SHP77 treated with DMSO at 0.1 percent for 48 hours (cell line): ENCODE measurements around the gene PTPRD.
A peak's percentile ranks its signal among the peaks of the same experiment; 100 is the strongest.

Experiments used
- DNase-seq: peaks from one replicate; lab custom pipeline; 2025; lab: John Stamatoyannopoulos, UW

PTPRD gene

GRCh38 chr9:9605681-9606080 lies 1007.1 kb downstream of the PTPRD start:
- no peak for DNase-seq

GRCh38 chr9:9603345-9603744 lies 1009.5 kb downstream of the PTPRD start:
- DNase-seq: no peak

- no peak for DNase-seq
These were observed 1014.1 kb downstream of the PTPRD start for GRCh38 chr9:9598723-9599122.

GRCh38 chr9:9592104-9592503 lies 1020.7 kb downstream of the PTPRD start:
- no peak for DNase-seq

GRCh38 chr9:9585920-9586319 lies 1026.9 kb downstream of the PTPRD start:
- no peak for DNase-seq

GRCh38 chr9:9574080-9574479 lies 1038.7 kb downstream of the PTPRD start:
- no peak for DNase-seq

- no peak for DNase-seq
These were observed 1047.1 kb downstream of the PTPRD start for GRCh38 chr9:9565700-9566099.

GRCh38 chr9:9563817-9564216 lies 1049.0 kb downstream of the PTPRD start:
- no peak for DNase-seq

GRCh38 chr9:9560382-9561035 lies 1052.3 kb downstream of the PTPRD start:
- DNase-seq: no peak

GRCh38 chr9:9558907-9559306 lies 1053.9 kb downstream of the PTPRD start:
- DNase-seq: no peak

GRCh38 chr9:9557804-9558334 lies 1054.9 kb downstream of the PTPRD start:
- no peak for DNase-seq

GRCh38 chr9:9556865-9557803 lies 1055.7 kb downstream of the PTPRD start:
- DNase-seq: no peak

- peak; percentile 57 for DNase-seq
These were observed 1060.1 kb downstream of the PTPRD start for GRCh38 chr9:9552665-9553064.

- no peak for DNase-seq
These were observed 1074.0 kb downstream of the PTPRD start for GRCh38 chr9:9538766-9539165.

- no peak for DNase-seq
These were observed 1074.4 kb downstream of the PTPRD start for GRCh38 chr9:9538356-9538755.

GRCh38 chr9:9536523-9536922 lies 1076.3 kb downstream of the PTPRD start:
- no peak for DNase-seq

- DNase-seq: no peak
These were observed 1089.2 kb downstream of the PTPRD start for GRCh38 chr9:9523476-9524139.

GRCh38 chr9:9522406-9522805 lies 1090.4 kb downstream of the PTPRD start:
- DNase-seq: no peak

GRCh38 chr9:9521033-9521779 lies 1091.6 kb downstream of the PTPRD start:
- no peak for DNase-seq

- no peak for DNase-seq
These were observed 1107.9 kb downstream of the PTPRD start for GRCh38 chr9:9504869-9505268.

GRCh38 chr9:9499546-9499945 lies 1113.3 kb downstream of the PTPRD start:
- no peak for DNase-seq

GRCh38 chr9:9498846-9499245 lies 1114.0 kb downstream of the PTPRD start:
- DNase-seq: no peak
